IMR-90 (cell line): ENCODE data around the gene SLC15A3. TPM values are rescaled to one million over a fixed set of nuclear protein-coding genes. Genes with fewer than 3 reads are reported as not detected.

ENCODE experiments used
- ATAC-seq: fragments of 200-7000 bp; cut with Tn5 transposase; 2 replicates; pipeline ENCODE4 v1.9.1; 2020; ENCODE audit warnings: low read depth, mild to moderate bottlenecking, moderate library complexity
- BruUV-seq: library from RNA; stranded (reverse); fragments of 400-500 nt; replicated peaks from 2 replicates; lab custom pipeline; 2021; lab: Mats Ljungman, UMichigan
- CTCF ChIA-PET: fragments of 300-600 bp; formaldehyde crosslinking; extraction: SDS; loops from one replicate; lab custom pipeline; 2021; ENCODE audit warnings: antibody characterized with exemption; lab: Yijun Ruan, JAX
- POLR2A ChIA-PET: fragments of 300-600 bp; sonication (Branson Sonifier 250); formaldehyde crosslinking; loops from one replicate; lab custom pipeline; 2022; ENCODE audit warnings: antibody characterized with exemption; ENCODE audit not compliant: unreplicated experiment; lab: Charles Lee
- DNase-seq: peaks from one replicate; pipeline ENCODE4 v3.0.0; 2013
- H2AFZ ChIP-seq: replicated peaks from 2 replicates; pipeline ENCODE3; 2013; ENCODE audit warnings: low read length, mild to moderate bottlenecking; ENCODE audit not compliant: poor library complexity
- H2AK5ac ChIP-seq: 2 replicates; pipeline ENCODE4 v1.6.1; 2013; ENCODE audit warnings: low read depth, low read length, inconsistent platforms
- H2AK9ac ChIP-seq: replicated peaks from 2 replicates; pipeline ENCODE3; 2013; ENCODE audit warnings: mild to moderate bottlenecking, low read depth, low read length, moderate library complexity; ENCODE audit not compliant: poor library complexity
- H2BK120ac ChIP-seq: 2 replicates; pipeline ENCODE4 v1.6.1; 2013; ENCODE audit warnings: low read depth, low read length, inconsistent platforms
- H2BK15ac ChIP-seq: 3 replicates; pipeline ENCODE4 v1.6.1; 2013; ENCODE audit warnings: low read depth, low read length, inconsistent platforms
- H2BK20ac ChIP-seq: 2 replicates; pipeline ENCODE4 v1.6.1; 2013; ENCODE audit warnings: low read depth, mild to moderate bottlenecking, inconsistent platforms, low read length, moderate library complexity
- H2BK5ac ChIP-seq: 2 replicates; pipeline ENCODE4 v1.6.1; 2013; ENCODE audit warnings: mild to moderate bottlenecking, low read depth, low read length, inconsistent platforms; ENCODE audit not compliant: poor library complexity, severe bottlenecking
- H3K14ac ChIP-seq: replicated peaks from 2 replicates; pipeline ENCODE4 v1.6.1; 2013; ENCODE audit warnings: low read depth, low read length, inconsistent platforms
- H3K18ac ChIP-seq: 2 replicates; pipeline ENCODE4 v1.6.1; 2013; ENCODE audit warnings: low read depth, low read length, control low read depth
- H3K23ac ChIP-seq: 2 replicates; pipeline ENCODE4 v1.6.1; 2013; ENCODE audit warnings: low read depth, low read length, inconsistent platforms
- H3K27ac ChIP-seq: 2 replicates; pipeline ENCODE4 v1.5.1; 2013; ENCODE audit warnings: mild to moderate bottlenecking, control low read depth, low read length; ENCODE audit not compliant: insufficient read depth
- H3K27me3 ChIP-seq: 2 replicates; pipeline ENCODE4 v1.6.1; 2013; ENCODE audit warnings: low read length; ENCODE audit not compliant: control insufficient read depth, insufficient read depth
- H3K36me3 ChIP-seq: 2 replicates; pipeline ENCODE4 v1.6.1; 2013; ENCODE audit warnings: low read length, mixed read lengths; ENCODE audit not compliant: control insufficient read depth, insufficient read depth
- H3K4ac ChIP-seq: 2 replicates; pipeline ENCODE4 v1.6.1; 2013; ENCODE audit warnings: low read depth, low read length, inconsistent platforms
- H3K4me1 ChIP-seq: 2 replicates; pipeline ENCODE4 v1.6.1; 2013; ENCODE audit warnings: low read length, mixed read lengths; ENCODE audit not compliant: control insufficient read depth, insufficient read depth
- H3K4me2 ChIP-seq: 2 replicates; pipeline ENCODE4 v1.6.1; 2013; ENCODE audit warnings: low read depth, mild to moderate bottlenecking, control low read depth, low read length, moderate library complexity
- H3K4me3 ChIP-seq: 2 replicates; pipeline ENCODE4 v1.5.1; 2013; ENCODE audit warnings: low read depth, mild to moderate bottlenecking, control low read depth, low read length, moderate library complexity; ENCODE audit not compliant: insufficient read depth
- H3K56ac ChIP-seq: 2 replicates; pipeline ENCODE4 v1.6.1; 2013; ENCODE audit warnings: low read length, inconsistent platforms; ENCODE audit not compliant: insufficient read depth; ENCODE audit errors: extremely low read depth
- H3K79me1 ChIP-seq, 2 experiments: 2 replicates each; pipeline ENCODE4 v1.6.1; 2013; ENCODE audit warnings: low read length in 2 of 2, inconsistent platforms in 1 of 2, low read depth in 1 of 2
- H3K9ac ChIP-seq: 2 replicates; pipeline ENCODE4 v1.6.1; 2013; ENCODE audit warnings: low read depth, low read length, control low read depth
- H3K9me1 ChIP-seq: 2 replicates; pipeline ENCODE4 v1.6.1; 2013; ENCODE audit warnings: low read length, inconsistent platforms; ENCODE audit not compliant: insufficient read depth
- H3K9me3 ChIP-seq: 2 replicates; pipeline ENCODE4 v1.6.1; 2013; ENCODE audit warnings: low read length; ENCODE audit not compliant: control insufficient read depth, insufficient read depth
- H4K20me1 ChIP-seq: 2 replicates; pipeline ENCODE4 v1.6.1; 2013; ENCODE audit warnings: low read length, inconsistent platforms; ENCODE audit not compliant: insufficient read depth
- H4K5ac ChIP-seq: 2 replicates; pipeline ENCODE4 v1.6.1; 2013; ENCODE audit warnings: mild to moderate bottlenecking, low read depth, low read length, control low read depth
- H4K8ac ChIP-seq, 2 experiments: 2 replicates each; pipeline ENCODE4 v1.6.1; 2013; ENCODE audit warnings: low read depth in 2 of 2, low read length in 2 of 2, control low read depth in 1 of 2, inconsistent platforms in 1 of 2
- H4K91ac ChIP-seq: 2 replicates; pipeline ENCODE4 v1.6.1; 2013; ENCODE audit warnings: low read depth, low read length, inconsistent platforms; ENCODE audit not compliant: insufficient read depth
- MAZ ChIP-seq: IDR thresholded peaks from 2 replicates; pipeline ENCODE4 v1.6.1; 2012; ENCODE audit warnings: low read depth, mild to moderate bottlenecking, low read length, improper control_type of control experiment, moderate library complexity, borderline replicate concordance
- MXI1 ChIP-seq: IDR thresholded peaks from 2 replicates; pipeline ENCODE4 v1.6.1; 2012; ENCODE audit warnings: low read depth, mild to moderate bottlenecking, low read length, moderate library complexity, borderline replicate concordance
- NFE2L2 ChIP-seq: fragments of 150-350 bp; IDR thresholded peaks from 2 replicates; pipeline ENCODE4 v1.6.1; 2016; ENCODE audit warnings: low read depth, mild to moderate bottlenecking, low read length
- SMC3 ChIP-seq: fragments of 150-350 bp; IDR thresholded peaks from 2 replicates; pipeline ENCODE4 v1.6.1; 2016; ENCODE audit warnings: low read depth, mild to moderate bottlenecking, antibody characterized with exemption, low read length, moderate library complexity
- WGBS, 2 experiments: methylation state at CpG; one replicate each; pipeline versions ENCODE4 v1.1.5 to v1.1.7; 2013; ENCODE audit warnings: missing lambda C conversion rate in 2 of 2; ENCODE audit not compliant: insufficient read length in 1 of 2; ENCODE audit errors: extremely low coverage in 2 of 2; 5-methylcytosine and 5-hydroxymethylcytosine counted together
- dilution Hi-C: fragments of 300-500 bp; cut with HindIII; formaldehyde crosslinking; loops from one replicate; pipeline ENCODE4 v1.14.3; 2018; ENCODE audit warnings: low sequenced_read_pairs; ENCODE audit not compliant: unreplicated experiment
- in situ Hi-C: fragments of 300-500 bp; cut with MboI; formaldehyde crosslinking; loops from 3 replicates; pipeline ENCODE4 v1.14.3; 2019; ENCODE audit warnings: low sequenced_read_pairs, inconsistent platforms, mixed read lengths
- intact Hi-C: fragments of 100-400 bp; cut with micrococcal nuclease; formaldehyde crosslinking; loops from 2 replicates; pipeline ENCODE4 v1.10.0; 2022
- polyA plus RNA-seq, 3 experiments: library from polyadenylated mRNA; depleted of rRNA; stranded (reverse); fragments of >200 nt; gene quantifications; 2 replicates each; pipeline ENCODE4 v1.2.3, GENCODE V29; 2012; ENCODE audit warnings: low replicate concordance in 1 of 3
- total RNA-seq: library from RNA; depleted of rRNA; stranded (reverse); fragments of >200 nt; gene quantifications from 2 replicates; pipeline ENCODE4 v1.2.3, GENCODE V29; 2012
- TF ChIP-seq, protein P1 (sequence below): fragments of 150-350 bp; IDR thresholded peaks from 2 replicates; pipeline ENCODE4 v1.6.1; 2016; ENCODE audit warnings: low read depth, mild to moderate bottlenecking, low read length, moderate library complexity, borderline replicate concordance

SLC15A3 gene
- total and polyA plus RNA-seq, 2 of the 4 experiments (the other 2 are of a cell fraction), result 3.2 to 4.4 TPM

DNA sequence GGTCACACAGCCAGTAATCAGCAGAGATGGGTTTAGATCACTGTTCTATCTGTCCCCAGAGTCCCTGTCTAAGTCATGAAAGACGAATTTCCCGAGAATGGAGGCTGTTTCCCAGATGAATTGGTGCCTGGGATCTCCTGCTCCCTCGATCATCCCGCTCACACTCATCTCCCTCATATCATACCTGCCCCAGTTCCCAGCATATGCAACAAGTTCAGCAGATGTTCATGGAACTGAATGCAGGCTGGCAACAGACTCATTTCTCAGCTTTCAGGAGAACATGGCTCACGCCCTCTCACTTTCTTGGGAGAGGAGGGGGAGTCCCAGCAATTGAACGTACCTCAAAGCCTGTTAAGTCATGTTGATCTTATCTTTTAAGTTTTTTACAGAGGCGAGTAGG is 41.6 kb upstream of the SLC15A3 start:
- Histone ChIP-seq H2AK9ac (no peak overlapping the region), H3K4ac (no peak overlapping the region), H4K91ac (no peak overlapping the region), H4K20me1 (no peaks in the 10 kb centered on the region), H3K9ac (no peak overlapping the region), H3K9me3 (no peaks in the 10 kb centered on the region), H2BK20ac (no peak overlapping the region), H3K9me1 (no peaks in the 10 kb centered on the region), H3K79me1 (no peaks in the 10 kb centered on the region), H3K18ac (no peak overlapping the region), H3K27me3 (peaks cover 48% of the 10 kb centered on the region), H3K27ac (no peak overlapping the region), H3K14ac (no peak overlapping the region), H3K23ac (no peak overlapping the region), H3K36me3 (no peaks in the 10 kb centered on the region), H4K5ac (no peak overlapping the region), H4K8ac (no peak overlapping the region), H2BK15ac (no peak overlapping the region), H3K56ac (no peak overlapping the region), H2AK5ac (no peak overlapping the region), H3K4me3 (no peak overlapping the region), H3K4me1 (no peaks in the 10 kb centered on the region), H2AFZ (no peak overlapping the region), H3K4me2 (no peak overlapping the region), H2BK5ac (no peak overlapping the region), H2BK120ac (no peak overlapping the region)
- intact Hi-C loops, result loop anchor here (5.0 kb wide), 1 partner anchor 49 kb away; no protein-coding TSS in a partner anchor
- no TSS peak for BruUV-seq
- no peak for TF ChIP-seq NFE2L2
- TF ChIP-seq, protein P1, sequence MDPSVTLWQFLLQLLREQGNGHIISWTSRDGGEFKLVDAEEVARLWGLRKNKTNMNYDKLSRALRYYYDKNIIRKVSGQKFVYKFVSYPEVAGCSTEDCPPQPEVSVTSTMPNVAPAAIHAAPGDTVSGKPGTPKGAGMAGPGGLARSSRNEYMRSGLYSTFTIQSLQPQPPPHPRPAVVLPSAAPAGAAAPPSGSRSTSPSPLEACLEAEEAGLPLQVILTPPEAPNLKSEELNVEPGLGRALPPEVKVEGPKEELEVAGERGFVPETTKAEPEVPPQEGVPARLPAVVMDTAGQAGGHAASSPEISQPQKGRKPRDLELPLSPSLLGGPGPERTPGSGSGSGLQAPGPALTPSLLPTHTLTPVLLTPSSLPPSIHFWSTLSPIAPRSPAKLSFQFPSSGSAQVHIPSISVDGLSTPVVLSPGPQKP, result no peak
- TF ChIP-seq MXI1, result no peak
- TF ChIP-seq SMC3, result no peak
- TF ChIP-seq MAZ, result no peak
- dilution Hi-C loops, result no loop called here
- in situ Hi-C loops, result no loop called here
- DNase-seq (no peak), ATAC-seq (no peak)
- WGBS, 2 experiments, result no CpG with 5 or more reads among the region's 7 CpGs
- CTCF ChIA-PET, result no interaction called here
- POLR2A ChIA-PET, result no interaction called here
